Measurements from ENCODE around the gene UQCC5. TPM values are rescaled to one million over a fixed set of nuclear protein-coding genes. Genes with fewer than 3 reads are reported as not detected.

The UQCC5 gene, protein sequence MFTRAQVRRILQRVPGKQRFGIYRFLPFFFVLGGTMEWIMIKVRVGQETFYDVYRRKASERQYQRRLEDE
- 5.7 TPM for total RNA-seq
- polyA plus RNA-seq, result 38.4 TPM

DNA sequence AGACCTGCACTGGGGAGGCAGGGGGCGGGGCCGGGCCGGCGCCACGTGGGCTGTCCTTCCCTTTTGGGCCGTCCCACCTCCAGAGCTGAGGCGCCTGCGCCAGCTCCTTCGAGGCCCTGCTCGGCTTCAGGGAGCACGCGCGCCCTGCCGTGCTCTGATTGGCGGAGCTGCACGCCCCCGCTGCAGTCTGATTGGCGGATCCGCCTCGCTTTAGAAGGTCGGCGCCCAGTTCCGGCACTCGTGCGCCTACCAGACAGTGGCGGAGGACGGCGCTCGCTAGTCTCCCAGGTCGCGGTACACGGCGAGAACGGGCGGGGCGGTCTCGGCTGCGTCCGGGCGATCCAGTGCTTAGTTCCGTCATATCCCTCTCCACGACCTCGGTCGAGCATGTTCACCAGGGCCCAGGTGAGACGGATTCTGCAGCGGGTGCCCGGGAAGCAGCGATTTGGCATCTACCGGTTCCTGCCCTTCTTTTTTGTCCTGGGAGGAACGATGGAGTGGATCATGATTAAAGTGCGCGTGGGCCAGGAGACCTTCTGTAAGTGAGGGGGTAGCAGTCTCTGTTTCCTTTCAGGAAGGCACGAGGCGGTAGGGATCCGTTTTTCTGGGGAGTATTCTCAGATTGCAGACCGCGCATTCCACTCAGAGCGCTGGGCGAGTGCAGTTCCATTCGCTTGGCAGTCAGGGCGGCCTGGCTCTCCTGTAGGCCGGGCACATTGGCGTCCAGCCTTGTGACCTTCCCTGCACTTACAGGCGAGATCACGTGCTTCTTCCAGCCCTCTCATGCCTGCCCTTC, at the start of gene UQCC5:
Gene UQCC5 (plus strand): TSS at position 237 of the 796 bp plus-strand sequence. CDS start 151 bp downstream, at position 388.
- H3K4me3 ChIP-seq (ENCODE audit: low read depth, low read length), result peak within 1 kb of the TSS; percentile 53
- peaks cover 3% of the 10 kb centered on the region for H3K4me1 ChIP-seq (ENCODE audit: insufficient read depth)
- H3K36me3 ChIP-seq (ENCODE audit: insufficient read depth), result no peaks in the 10 kb centered on the region
- H3K27ac ChIP-seq (ENCODE audit: low read depth), result peak within 1 kb of the TSS; percentile 63
- WGBS, result under 1% methylated on average over 65 of the region's 65 CpGs
- DNase-seq (ENCODE audit: extremely low spot score), result peak; percentile 92

DNA sequence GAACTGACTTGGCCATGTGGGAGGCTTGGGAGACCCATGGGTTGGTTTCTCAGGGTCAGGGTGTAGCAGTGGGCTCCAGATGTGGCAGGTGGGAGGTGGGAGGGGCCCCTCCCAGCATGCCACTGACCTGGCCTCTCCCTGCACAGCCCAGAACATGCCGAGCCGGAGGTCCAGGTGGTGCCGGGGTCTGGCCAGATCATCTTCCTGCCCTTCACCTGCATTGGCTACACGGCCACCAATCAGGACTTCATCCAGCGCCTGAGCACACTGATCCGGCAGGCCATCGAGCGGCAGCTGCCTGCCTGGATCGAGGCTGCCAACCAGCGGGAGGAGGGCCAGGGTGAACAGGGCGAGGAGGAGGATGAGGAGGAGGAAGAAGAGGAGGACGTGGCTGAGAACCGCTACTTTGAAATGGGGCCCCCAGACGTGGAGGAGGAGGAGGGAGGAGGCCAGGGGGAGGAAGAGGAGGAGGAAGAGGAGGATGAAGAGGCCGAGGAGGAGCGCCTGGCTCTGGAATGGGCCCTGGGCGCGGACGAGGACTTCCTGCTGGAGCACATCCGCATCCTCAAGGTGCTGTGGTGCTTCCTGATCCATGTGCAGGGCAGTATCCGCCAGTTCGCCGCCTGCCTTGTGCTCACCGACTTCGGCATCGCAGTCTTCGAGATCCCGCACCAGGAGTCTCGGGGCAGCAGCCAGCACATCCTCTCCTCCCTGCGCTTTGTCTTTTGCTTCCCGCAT, 49.2 kb upstream of the UQCC5 start:
- Histone ChIP-seq H3K4me1 (ENCODE audit: insufficient read depth) (no peaks in the 10 kb centered on the region), H3K36me3 (ENCODE audit: insufficient read depth) (peaks cover 14% of the 10 kb centered on the region), H3K4me3 (ENCODE audit: low read depth, low read length) (no peak overlapping the region), H3K27ac (ENCODE audit: low read depth) (no peak overlapping the region)
- DNase-seq (ENCODE audit: extremely low spot score), result no peak
- 91% methylated on average over 31 of the region's 31 CpGs for WGBS

DNA sequence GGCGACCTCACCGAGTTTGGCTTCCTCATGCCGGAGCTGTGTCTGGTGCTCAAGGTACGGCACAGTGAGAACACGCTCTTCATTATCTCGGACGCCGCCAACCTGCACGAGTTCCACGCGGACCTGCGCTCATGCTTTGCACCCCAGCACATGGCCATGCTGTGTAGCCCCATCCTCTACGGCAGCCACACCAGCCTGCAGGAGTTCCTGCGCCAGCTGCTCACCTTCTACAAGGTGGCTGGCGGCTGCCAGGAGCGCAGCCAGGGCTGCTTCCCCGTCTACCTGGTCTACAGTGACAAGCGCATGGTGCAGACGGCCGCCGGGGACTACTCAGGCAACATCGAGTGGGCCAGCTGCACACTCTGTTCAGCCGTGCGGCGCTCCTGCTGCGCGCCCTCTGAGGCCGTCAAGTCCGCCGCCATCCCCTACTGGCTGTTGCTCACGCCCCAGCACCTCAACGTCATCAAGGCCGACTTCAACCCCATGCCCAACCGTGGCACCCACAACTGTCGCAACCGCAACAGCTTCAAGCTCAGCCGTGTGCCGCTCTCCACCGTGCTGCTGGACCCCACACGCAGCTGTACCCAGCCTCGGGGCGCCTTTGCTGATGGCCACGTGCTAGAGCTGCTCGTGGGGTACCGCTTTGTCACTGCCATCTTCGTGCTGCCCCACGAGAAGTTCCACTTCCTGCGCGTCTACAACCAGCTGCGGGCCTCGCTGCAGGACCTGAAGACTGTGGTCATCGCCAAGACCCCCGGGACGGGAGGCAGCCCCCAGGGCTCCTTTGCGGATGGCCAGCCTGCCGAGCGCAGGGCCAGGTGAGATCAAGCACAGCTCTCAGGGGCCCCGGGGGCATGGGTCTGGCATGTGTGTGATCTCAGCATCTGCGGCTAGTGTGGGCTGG, 48.4 kb upstream of the UQCC5 start:
- H3K4me3 ChIP-seq (ENCODE audit: low read depth, low read length), result no peak overlapping the region
- 96% methylated on average over 59 of the region's 59 CpGs for WGBS
- H3K4me1 ChIP-seq (ENCODE audit: insufficient read depth), result no peaks in the 10 kb centered on the region
- DNase-seq (ENCODE audit: extremely low spot score), result no peak
- no peak overlapping the region for H3K27ac ChIP-seq (ENCODE audit: low read depth)
- H3K36me3 ChIP-seq (ENCODE audit: insufficient read depth), result peaks cover 15% of the 10 kb centered on the region

DNA sequence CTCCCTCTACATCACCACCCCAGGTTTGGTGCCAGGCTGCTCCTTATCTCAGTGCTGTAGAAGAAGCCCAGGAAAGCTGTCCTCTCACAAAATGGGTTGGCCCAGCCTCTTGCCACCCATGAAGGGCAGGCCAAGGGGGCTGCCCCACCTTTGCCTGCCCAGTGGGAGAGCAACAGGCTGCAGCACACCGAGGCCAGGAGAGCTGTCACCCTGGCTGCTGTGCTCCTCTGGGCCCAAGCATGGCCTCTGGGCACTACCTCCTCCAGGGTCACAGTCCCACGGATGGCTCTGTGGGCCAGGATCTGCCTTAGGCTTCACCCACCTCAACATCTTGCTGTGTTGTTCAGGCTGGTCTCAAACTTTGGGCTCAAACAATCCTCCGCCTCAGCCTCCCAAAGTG, 47.7 kb upstream of the UQCC5 start:
- no peak for DNase-seq (ENCODE audit: extremely low spot score)
- H3K36me3 ChIP-seq (ENCODE audit: insufficient read depth), result peaks cover 16% of the 10 kb centered on the region
- WGBS, result 91% methylated on average over 3 of the region's 3 CpGs

DNA sequence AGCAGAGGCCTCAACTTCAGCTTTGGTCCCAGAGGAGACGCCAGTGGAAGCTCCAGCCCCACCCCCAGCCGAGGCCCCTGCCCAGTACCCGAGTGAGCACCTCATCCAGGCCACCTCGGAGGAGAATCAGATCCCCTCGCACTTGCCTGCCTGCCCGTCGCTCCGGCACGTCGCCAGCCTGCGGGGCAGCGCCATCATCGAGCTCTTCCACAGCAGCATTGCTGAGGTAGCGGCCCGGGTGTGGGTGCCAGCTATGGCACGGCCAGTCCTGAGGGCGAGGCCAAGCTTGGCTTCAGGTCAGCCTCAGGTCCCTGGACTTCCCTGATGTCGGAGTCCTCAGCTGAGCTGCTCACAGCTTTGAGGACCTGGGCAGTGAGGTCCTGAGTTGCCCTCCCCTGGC, 47.0 kb upstream of the UQCC5 start:
- WGBS, result 92% methylated on average over 18 of the region's 18 CpGs
- Histone ChIP-seq H3K27ac (ENCODE audit: low read depth) (no peak overlapping the region), H3K4me1 (ENCODE audit: insufficient read depth) (no peaks in the 10 kb centered on the region), H3K4me3 (ENCODE audit: low read depth, low read length) (no peak overlapping the region), H3K36me3 (ENCODE audit: insufficient read depth) (peaks cover 16% of the 10 kb centered on the region)
- DNase-seq (ENCODE audit: extremely low spot score), result no peak

More for the DNA sequence above, 47.7 kb upstream of the UQCC5 start:
- Histone ChIP-seq H3K4me3 (ENCODE audit: low read depth, low read length) (no peak overlapping the region), H3K27ac (ENCODE audit: low read depth) (no peak overlapping the region), H3K4me1 (ENCODE audit: insufficient read depth) (no peaks in the 10 kb centered on the region)

DNA sequence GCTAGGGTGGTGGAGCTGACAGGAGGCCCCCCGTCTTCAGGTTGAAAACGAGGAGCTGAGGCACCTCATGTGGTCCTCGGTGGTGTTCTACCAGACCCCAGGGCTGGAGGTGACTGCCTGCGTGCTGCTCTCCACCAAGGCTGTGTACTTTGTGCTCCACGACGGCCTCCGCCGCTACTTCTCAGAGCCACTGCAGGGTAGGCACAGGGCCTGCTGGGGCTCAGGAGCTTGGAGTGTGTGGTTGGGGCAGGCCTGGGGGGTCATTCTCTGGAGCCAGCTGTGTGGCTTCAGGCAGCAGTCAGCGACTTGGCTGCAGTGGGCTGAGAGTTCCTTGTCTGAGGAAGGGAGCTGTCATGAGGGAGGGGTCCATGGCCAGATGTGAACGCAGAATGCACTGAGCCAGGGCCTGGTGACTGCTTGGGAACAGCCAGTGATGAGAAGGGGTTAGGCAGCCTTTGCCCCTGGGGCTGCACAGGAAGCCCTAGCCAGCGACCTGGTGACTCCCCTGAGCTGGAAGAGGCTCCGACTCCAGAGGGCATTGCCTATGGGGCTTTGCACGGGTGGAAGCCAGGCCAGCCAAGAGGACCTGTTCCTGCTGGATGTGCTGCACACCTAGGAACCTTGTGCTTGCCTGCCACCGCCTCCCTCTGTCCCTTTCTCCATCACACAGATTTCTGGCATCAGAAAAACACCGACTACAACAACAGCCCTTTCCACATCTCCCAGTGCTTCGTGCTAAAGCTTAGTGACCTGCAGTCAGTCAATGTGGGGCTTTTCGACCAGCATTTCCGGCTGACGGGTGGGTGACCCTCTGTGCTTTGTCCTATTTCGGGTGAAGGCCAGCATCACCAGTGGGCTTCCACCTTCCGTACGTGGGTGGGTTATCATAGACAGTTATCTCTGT, 46.1 kb upstream of the UQCC5 start:
- H3K27ac ChIP-seq (ENCODE audit: low read depth), result no peak overlapping the region
- no peak for DNase-seq (ENCODE audit: extremely low spot score)
- no peaks in the 10 kb centered on the region for H3K4me1 ChIP-seq (ENCODE audit: insufficient read depth)
- peaks cover 16% of the 10 kb centered on the region for H3K36me3 ChIP-seq (ENCODE audit: insufficient read depth)
- no peak overlapping the region for H3K4me3 ChIP-seq (ENCODE audit: low read depth, low read length)
- WGBS, result 82% methylated on average over 22 of the region's 22 CpGs

DNA sequence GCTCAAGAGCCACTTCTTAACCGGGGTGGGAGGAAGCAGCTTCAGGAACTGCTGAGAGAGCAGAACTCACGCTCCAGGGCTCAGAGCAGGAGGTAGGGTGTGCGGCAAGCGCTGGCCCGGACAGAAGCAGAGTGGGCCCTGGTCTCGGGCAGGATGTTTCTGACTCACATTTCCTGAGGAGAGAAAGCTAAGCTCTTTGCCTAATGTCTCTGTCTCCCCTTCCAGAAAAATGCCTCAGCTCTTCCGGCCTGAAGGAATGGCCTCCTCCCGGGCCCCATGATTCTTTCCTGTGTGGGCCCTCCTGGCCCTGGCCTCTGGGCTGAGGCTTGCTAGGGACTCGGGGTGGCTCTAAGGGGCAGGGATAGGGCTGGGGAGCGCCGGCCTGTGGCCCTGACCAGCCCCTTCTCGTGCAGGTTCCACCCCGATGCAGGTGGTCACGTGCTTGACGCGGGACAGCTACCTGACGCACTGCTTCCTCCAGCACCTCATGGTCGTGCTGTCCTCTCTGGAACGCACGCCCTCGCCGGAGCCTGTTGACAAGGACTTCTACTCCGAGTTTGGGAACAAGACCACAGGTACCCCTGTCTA, 45.4 kb upstream of the UQCC5 start:
- peaks cover 16% of the 10 kb centered on the region for H3K36me3 ChIP-seq (ENCODE audit: insufficient read depth)

DNA sequence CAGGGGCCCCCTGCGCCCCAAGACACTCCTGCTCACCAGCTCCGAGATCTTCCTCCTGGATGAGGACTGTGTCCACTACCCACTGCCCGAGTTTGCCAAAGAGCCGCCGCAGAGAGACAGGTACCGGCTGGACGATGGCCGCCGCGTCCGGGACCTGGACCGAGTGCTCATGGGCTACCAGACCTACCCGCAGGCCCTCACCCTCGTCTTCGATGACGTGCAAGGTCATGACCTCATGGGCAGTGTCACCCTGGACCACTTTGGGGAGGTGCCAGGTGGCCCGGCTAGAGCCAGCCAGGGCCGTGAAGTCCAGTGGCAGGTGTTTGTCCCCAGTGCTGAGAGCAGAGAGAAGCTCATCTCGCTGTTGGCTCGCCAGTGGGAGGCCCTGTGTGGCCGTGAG, 44.3 kb upstream of the UQCC5 start:
- Histone ChIP-seq H3K27ac (ENCODE audit: low read depth) (no peak overlapping the region), H3K4me3 (ENCODE audit: low read depth, low read length) (no peak overlapping the region), H3K4me1 (ENCODE audit: insufficient read depth) (no peaks in the 10 kb centered on the region), H3K36me3 (ENCODE audit: insufficient read depth) (peaks cover 16% of the 10 kb centered on the region)
- DNase-seq (ENCODE audit: extremely low spot score), result no peak
- 89% methylated on average over 21 of the region's 21 CpGs for WGBS

More for the DNA sequence above, 45.4 kb upstream of the UQCC5 start:
- H3K4me3 ChIP-seq (ENCODE audit: low read depth, low read length), result no peak overlapping the region
- 84% methylated on average over 23 of the region's 23 CpGs for WGBS
- no peaks in the 10 kb centered on the region for H3K4me1 ChIP-seq (ENCODE audit: insufficient read depth)
- no peak for DNase-seq (ENCODE audit: extremely low spot score)
- H3K27ac ChIP-seq (ENCODE audit: low read depth), result no peak overlapping the region

DNA sequence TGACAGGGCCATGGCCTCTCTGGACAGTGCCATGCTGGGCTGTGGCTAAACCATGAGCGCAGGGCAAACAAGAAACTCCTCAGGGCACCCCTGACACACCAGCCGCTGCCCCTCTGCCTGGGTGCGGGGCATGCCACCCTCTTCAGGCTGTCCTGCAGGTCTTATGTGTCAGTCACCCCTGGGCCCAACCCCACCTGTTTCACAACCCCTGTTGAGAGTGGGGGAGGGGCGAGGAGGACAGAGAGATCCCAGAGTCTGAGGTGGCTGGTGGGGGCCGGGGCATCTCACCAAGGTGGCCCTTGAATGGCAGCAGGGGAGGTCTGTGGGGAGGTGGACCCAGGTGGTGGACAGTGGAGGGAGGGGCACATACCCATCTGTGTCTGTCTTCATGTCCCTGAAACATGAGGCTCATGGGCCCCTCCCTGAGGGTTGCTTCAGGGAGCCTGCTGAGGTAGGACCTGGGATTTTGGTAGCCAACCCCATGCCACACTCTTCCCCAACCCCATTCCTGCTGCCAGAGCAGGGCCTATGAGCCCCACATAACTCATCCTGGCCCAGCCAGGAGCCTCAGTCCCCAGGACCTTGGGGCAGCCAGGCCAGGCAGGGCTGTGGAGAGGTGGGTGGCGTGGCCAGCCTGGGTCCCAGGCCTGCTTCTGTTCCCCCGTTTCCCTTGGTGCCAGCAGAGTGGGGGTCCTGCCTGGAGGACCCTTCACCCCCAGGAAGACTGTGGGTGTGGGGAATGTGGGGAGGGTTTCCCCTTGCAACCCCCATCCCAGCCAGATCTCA, 43.0 kb upstream of the UQCC5 start:
- WGBS, result 93% methylated on average over 7 of the region's 7 CpGs
- no peaks in the 10 kb centered on the region for H3K4me1 ChIP-seq (ENCODE audit: insufficient read depth)
- no peak overlapping the region for H3K4me3 ChIP-seq (ENCODE audit: low read depth, low read length)
- no peak for DNase-seq (ENCODE audit: extremely low spot score)
- H3K36me3 ChIP-seq (ENCODE audit: insufficient read depth), result peaks cover 13% of the 10 kb centered on the region
- no peak overlapping the region for H3K27ac ChIP-seq (ENCODE audit: low read depth)

DNA sequence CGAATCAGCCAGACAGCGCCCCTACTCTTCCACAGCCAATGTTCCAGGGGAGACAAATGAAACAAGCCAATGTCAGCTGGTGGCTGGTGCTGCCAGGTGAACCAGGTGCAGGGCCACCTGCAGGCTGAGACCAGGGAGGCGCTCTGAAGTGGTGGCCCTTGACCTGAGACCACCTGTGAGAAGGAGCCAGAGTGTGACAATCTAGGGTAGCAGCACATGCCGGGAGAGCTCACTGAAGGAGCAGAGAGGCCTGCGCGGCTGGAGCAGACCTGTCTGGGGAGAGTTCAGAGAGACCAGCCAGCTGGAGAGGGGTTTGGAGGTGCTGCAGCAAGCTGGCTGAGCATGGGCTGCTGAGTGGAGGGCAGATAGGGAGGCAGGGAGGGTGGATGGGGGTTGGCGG, 42.0 kb upstream of the UQCC5 start:
- no peak for DNase-seq (ENCODE audit: extremely low spot score)
- Histone ChIP-seq H3K36me3 (ENCODE audit: insufficient read depth) (peaks cover 12% of the 10 kb centered on the region), H3K4me3 (ENCODE audit: low read depth, low read length) (no peak overlapping the region), H3K4me1 (ENCODE audit: insufficient read depth) (no peaks in the 10 kb centered on the region), H3K27ac (ENCODE audit: low read depth) (no peak overlapping the region)
- WGBS, result 73% methylated on average over 7 of the region's 7 CpGs

DNA sequence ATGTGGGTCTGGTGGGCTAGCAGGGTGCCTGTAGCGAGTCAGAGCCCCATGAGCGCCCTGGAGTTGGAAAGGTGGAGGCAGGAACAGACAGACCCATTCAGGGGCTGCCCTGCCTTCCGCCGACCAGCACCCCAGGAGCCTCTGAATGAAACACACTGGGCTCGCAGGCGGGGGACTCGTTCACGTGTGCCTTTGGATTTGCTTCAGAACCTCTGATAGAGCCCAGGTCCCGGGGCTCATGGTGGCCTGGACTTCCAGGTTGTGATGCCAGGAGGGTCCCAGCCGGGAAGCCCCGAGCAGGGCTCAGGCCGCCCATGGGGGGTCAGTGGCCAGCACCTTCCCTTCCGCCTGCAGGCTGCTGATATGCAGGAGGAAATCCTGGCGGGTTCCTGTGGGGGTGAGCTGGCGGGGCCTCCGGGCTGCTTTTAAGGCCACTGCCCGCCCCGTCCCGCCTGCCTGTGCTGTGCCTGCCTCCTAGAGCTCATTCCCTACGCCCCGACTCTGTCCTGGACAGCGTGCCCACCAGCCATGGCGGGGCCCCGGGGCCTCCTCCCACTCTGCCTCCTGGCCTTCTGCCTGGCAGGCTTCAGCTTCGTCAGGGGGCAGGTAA, 41.4 kb upstream of the UQCC5 start, which contains the start of gene STAB1:
Gene STAB1 (plus strand): TSS at position 453 of the 610 bp plus-strand sequence. CDS start 76 bp downstream, at position 529.
- 47% methylated on average over 25 of the region's 25 CpGs for WGBS
- Histone ChIP-seq H3K4me3 (ENCODE audit: low read depth, low read length) (peak within 1 kb of the TSS; percentile 12), H3K36me3 (ENCODE audit: insufficient read depth) (peaks cover 12% of the 10 kb centered on the region), H3K27ac (ENCODE audit: low read depth) (peak within 1 kb of the TSS; percentile 47), H3K4me1 (ENCODE audit: insufficient read depth) (no peaks in the 10 kb centered on the region)
- DNase-seq (ENCODE audit: extremely low spot score), result no peak

All from urinary bladder (tissue), 4 donors.